ENCODE measurements around the gene ARID1B. TPM values are rescaled to one million over a fixed set of nuclear protein-coding genes. Genes with fewer than 3 reads are reported as not detected.

ARID1B gene
- total RNA-seq, 1 donor from 2014 or later: 59.3 TPM

- DNase-seq (ENCODE audit: low spot score): no peak
- Mint-ChIP-seq H3K9me3 (ENCODE audit: low read depth) (no peaks in the 10 kb centered on the region), H3K36me3 (ENCODE audit: low read depth) (no peaks in the 10 kb centered on the region), H3K27ac (ENCODE audit: unreplicated experiment) (peak overlapping the region; percentile 84), H3K27me3 (ENCODE audit: low read depth) (no peaks in the 10 kb centered on the region), H3K4me1 (ENCODE audit: low read depth) (peaks cover 53% of the 10 kb centered on the region), H3K4me3 (ENCODE audit: unreplicated experiment) (no peak overlapping the region)
- no peak for TF ChIP-seq CTCF (IDR thresholded peaks at IDR 0.05)
These were observed 269.6 kb downstream of the ARID1B start for GRCh38 chr6:157046776-157047175.

- Mint-ChIP-seq H3K4me3 (ENCODE audit: unreplicated experiment) (no peak overlapping the region), H3K9me3 (ENCODE audit: low read depth) (no peaks in the 10 kb centered on the region), H3K4me1 (ENCODE audit: low read depth) (peaks cover 53% of the 10 kb centered on the region), H3K27ac (ENCODE audit: unreplicated experiment) (peak overlapping the region; percentile 84), H3K27me3 (ENCODE audit: low read depth) (no peaks in the 10 kb centered on the region), H3K36me3 (ENCODE audit: low read depth) (no peaks in the 10 kb centered on the region)
- TF ChIP-seq CTCF (IDR thresholded peaks at IDR 0.05): no peak
- DNase-seq (ENCODE audit: low spot score): no peak
These were observed 270.1 kb downstream of the ARID1B start for GRCh38 chr6:157047328-157047727.

- peak overlapping the region; percentile 84 for H3K27ac Mint-ChIP-seq (ENCODE audit: unreplicated experiment)
- H3K4me1 Mint-ChIP-seq (ENCODE audit: low read depth): peaks cover 53% of the 10 kb centered on the region
- no peaks in the 10 kb centered on the region for H3K36me3 Mint-ChIP-seq (ENCODE audit: low read depth)
- H3K27me3 Mint-ChIP-seq (ENCODE audit: low read depth): no peaks in the 10 kb centered on the region
- no peak overlapping the region for H3K4me3 Mint-ChIP-seq (ENCODE audit: unreplicated experiment)
- H3K9me3 Mint-ChIP-seq (ENCODE audit: low read depth): no peaks in the 10 kb centered on the region
- TF ChIP-seq CTCF (IDR thresholded peaks at IDR 0.05): no peak
- DNase-seq (ENCODE audit: low spot score): no peak
These were observed 270.8 kb downstream of the ARID1B start for GRCh38 chr6:157047951-157048350.

- no peak for DNase-seq (ENCODE audit: low spot score)
- no peak for TF ChIP-seq CTCF (IDR thresholded peaks at IDR 0.05)
- no peak overlapping the region for H3K4me3 Mint-ChIP-seq (ENCODE audit: unreplicated experiment)
- H3K27ac Mint-ChIP-seq (ENCODE audit: unreplicated experiment): peak overlapping the region; percentile 84
- peaks cover 53% of the 10 kb centered on the region for H3K4me1 Mint-ChIP-seq (ENCODE audit: low read depth)
- H3K27me3 Mint-ChIP-seq (ENCODE audit: low read depth): no peaks in the 10 kb centered on the region
- H3K9me3 Mint-ChIP-seq (ENCODE audit: low read depth): no peaks in the 10 kb centered on the region
- H3K36me3 Mint-ChIP-seq (ENCODE audit: low read depth): no peaks in the 10 kb centered on the region
These were observed 272.0 kb downstream of the ARID1B start for GRCh38 chr6:157049133-157049532.

- peaks cover 45% of the 10 kb centered on the region for H3K4me1 Mint-ChIP-seq (ENCODE audit: low read depth)
- H3K36me3 Mint-ChIP-seq (ENCODE audit: low read depth): no peaks in the 10 kb centered on the region
- H3K27ac Mint-ChIP-seq (ENCODE audit: unreplicated experiment): peak overlapping the region; percentile 58
- no peaks in the 10 kb centered on the region for H3K9me3 Mint-ChIP-seq (ENCODE audit: low read depth)
- H3K27me3 Mint-ChIP-seq (ENCODE audit: low read depth): no peaks in the 10 kb centered on the region
- TF ChIP-seq CTCF (IDR thresholded peaks at IDR 0.05): no peak
- no peak for DNase-seq (ENCODE audit: low spot score)
- H3K4me3 Mint-ChIP-seq (ENCODE audit: unreplicated experiment): no peak overlapping the region
These were observed 273.5 kb downstream of the ARID1B start for GRCh38 chr6:157050537-157051265.

All from chondrocyte (in vitro differentiated cells).